GM12801 (cell line): Measurements from ENCODE around the gene COPZ2.

Source experiments
- CTCF ChIP-seq: IDR thresholded peaks from one replicate; pipeline ENCODE4 v1.5.1; 2011; ENCODE audit warnings: control low read depth; ENCODE audit not compliant: insufficient read length; ENCODE audit errors: extremely low read depth

Gene COPZ2

DNA sequence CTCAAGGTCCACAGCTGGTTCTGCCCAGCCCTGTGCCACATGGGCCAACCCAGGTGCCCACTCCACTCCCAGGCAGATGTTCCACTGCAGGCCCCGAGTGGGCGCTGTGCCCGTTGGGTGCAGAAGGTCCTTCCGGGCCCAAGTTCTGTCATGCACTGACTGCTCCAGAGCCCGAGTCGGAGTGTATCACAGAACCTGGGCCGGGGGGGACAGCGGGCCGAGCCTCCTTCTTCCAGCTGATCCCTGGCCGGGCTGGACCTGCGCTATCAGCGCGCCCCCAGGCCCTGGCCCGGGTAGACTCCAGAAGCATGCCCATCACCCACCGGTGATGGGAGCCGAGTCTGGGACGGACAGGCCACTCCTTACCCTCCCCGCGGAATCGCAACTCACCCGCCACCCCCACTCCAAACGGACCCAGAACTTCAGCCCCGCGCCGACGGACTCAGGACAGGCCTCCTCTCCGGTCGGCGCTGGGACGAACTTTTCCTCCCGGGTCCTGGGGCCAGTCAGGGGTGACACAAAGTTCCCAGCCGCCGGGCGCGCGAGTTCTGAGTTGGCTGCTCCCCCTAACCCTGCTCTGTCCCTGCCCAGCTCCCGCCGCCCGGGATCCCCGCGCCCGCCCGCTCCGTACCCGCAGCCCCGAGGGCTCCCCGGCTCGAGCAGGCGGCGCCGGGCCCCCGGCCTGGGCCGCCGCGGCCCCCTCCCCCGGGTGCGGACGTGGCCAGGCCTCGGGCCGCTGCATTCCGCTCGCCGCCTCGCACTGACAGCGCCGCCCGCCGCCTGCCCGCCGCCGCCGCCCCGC lies at the start of gene COPZ2:
TSS of gene COPZ2 (minus strand) at position 762 of the 802 bp plus-strand sequence. CDS start at position 742, 20 bp downstream.
- no peak for TF ChIP-seq CTCF

- no peak for TF ChIP-seq CTCF
Observed at GRCh38 chr17:48084932-48085331, 47.3 kb upstream of the COPZ2 start.

DNA sequence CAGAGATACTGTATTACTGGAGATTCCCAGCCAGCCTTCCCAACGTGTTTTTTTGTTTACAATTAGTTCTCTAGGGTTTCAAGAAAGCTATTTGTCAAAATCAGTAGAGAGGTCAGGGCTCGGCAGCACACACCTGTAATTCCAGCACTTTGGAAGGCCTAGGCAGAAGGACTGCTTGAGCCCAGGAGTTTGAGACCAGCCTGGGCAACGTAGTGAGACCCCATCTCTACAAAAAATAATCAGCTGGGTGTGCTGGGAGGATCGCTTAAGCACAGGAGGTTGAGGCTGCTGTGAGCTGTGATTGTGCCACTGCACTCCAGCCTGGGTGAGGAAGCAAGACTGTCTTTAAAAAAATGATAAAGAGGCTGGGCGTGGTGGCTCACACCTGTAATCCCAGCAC lies 44.3 kb upstream of the COPZ2 start:
- no peak for TF ChIP-seq CTCF

- no peak for TF ChIP-seq CTCF
Observed at GRCh38 chr17:48074322-48075081, 36.9 kb upstream of the COPZ2 start.

- no peak for TF ChIP-seq CTCF
Observed at GRCh38 chr17:48071654-48072053, 34.1 kb upstream of the COPZ2 start.

- no peak for TF ChIP-seq CTCF
Observed at GRCh38 chr17:48070195-48070594, 32.6 kb upstream of the COPZ2 start.

DNA sequence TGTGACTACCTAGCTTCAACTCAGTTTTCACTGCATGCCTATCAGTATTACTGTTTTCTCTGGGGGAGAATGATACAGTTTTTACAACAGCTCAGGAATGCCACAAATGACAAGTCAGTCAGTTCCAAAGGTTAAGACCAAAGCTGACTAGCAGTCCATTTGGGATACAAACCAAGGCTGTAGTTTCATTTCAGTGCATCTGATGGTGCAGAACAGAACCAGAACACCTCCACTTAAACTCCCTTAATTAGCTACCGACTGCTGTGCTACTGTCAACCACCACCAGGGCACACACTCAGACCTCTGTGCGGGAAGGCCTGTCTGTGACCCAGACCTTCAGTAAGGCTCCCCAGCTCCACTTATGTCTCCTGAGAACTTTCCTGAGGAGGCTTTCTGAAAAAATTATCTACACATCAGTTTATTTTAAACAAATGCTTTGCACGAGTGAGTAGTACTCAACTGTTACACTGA lies 30.9 kb upstream of the COPZ2 start:
- no peak for TF ChIP-seq CTCF
